Stomach (tissue), 9 donors: Measurements from ENCODE around the gene CARMIL1. TPM values are rescaled to one million over a fixed set of nuclear protein-coding genes. Genes with fewer than 3 reads are reported as not detected.

Experiments
- DNase-seq, 2 donors: peaks; one replicate each; pipeline versions ENCODE4 v3.0.0 to v3.0.0-alpha.2; 2013 to 2019
- H3K27ac ChIP-seq, 5 donors: fragments of 200-600 bp in 4 of 5; sonication (generic) in 4 of 5; one replicate each; pipeline ENCODE4 v1.5.1; 2013 to 2019; ENCODE audit warnings: mild to moderate bottlenecking in 1 of 5, moderate library complexity in 1 of 5
- H3K27me3 ChIP-seq, 3 donors: fragments of 200-600 bp; sonication (generic); one replicate each; pipeline ENCODE4 v1.5.1; 2017 to 2019; ENCODE audit warnings: mixed run types in 1 of 3
- H3K36me3 ChIP-seq, 4 donors: fragments of 200-600 bp; sonication (generic); 1 replicate in 3 of 4; 2 replicates in 1 of 4; pipeline ENCODE4 v1.5.1; 2016 to 2019
- H3K4me1 ChIP-seq, 4 donors: fragments of 200-600 bp; sonication (generic); one replicate each; pipeline ENCODE4 v1.5.1; 2016 to 2019
- H3K4me3 ChIP-seq, 4 donors: fragments of 200-600 bp; sonication (generic) in 3 of 4; one replicate each; pipeline ENCODE4 v1.5.1; 2016 to 2019; ENCODE audit warnings: mild to moderate bottlenecking in 1 of 4
- H3K9me3 ChIP-seq, 4 donors: fragments of 200-600 bp; sonication (generic); one replicate each; pipeline ENCODE4 v1.5.1; 2016 to 2019
- CTCF ChIP-seq, 7 experiments: fragments of 450-650 bp in 4 of 7; fragments of 200-600 bp in 3 of 7; sonication (generic) in 3 of 7; IDR thresholded peaks; one replicate each; pipeline ENCODE4 v1.5.1; 2016 to 2019; ENCODE audit warnings: antibody characterized with exemption in 7 of 7, control low read depth in 2 of 7, mild to moderate bottlenecking in 1 of 7
- EP300 ChIP-seq: sonication (generic); formaldehyde crosslinking; IDR thresholded peaks from one replicate; pipeline ENCODE4 v1.6.1; 2017; ENCODE audit warnings: antibody characterized with exemption
- POLR2A ChIP-seq, 4 donors: fragments of 450-650 bp; IDR thresholded peaks; one replicate each; pipeline ENCODE4 v1.6.1; 2016; ENCODE audit warnings: antibody characterized with exemption in 4 of 4, control low read depth in 2 of 4, mild to moderate bottlenecking in 1 of 4, moderate library complexity in 1 of 4
- POLR2AphosphoS5 ChIP-seq, 3 donors: sonication (generic); formaldehyde crosslinking; IDR thresholded peaks; one replicate each; pipeline ENCODE4 v1.6.1; 2016; ENCODE audit warnings: antibody characterized with exemption in 3 of 3
- WGBS, 5 donors: extraction: QIAGEN DNeasy Blood & Tissue Kit in 3 of 5; methylation state at CpG; one replicate each; pipeline versions ENCODE4 v1.1.5 to v1.1.7; 2013 to 2018; 5-methylcytosine and 5-hydroxymethylcytosine counted together
- intact Hi-C: fragments of 100-400 bp; cut with DNase I; formaldehyde crosslinking; loops from one replicate; pipeline ENCODE4 v1.15.1; 2023; ENCODE audit warnings: low total_unique reads
- polyA plus RNA-seq, 3 donors: library from polyadenylated mRNA; stranded (reverse); fragments of 200-250 nt; gene quantifications; one replicate each; pipeline ENCODE4 v1.2.3, GENCODE V29; 2013
- total RNA-seq, 5 donors: library from RNA; depleted of rRNA; stranded (reverse); fragments of >200 nt; gene quantifications; one replicate each; pipeline versions ENCODE4 v1.1.0 to v1.2.3, GENCODE V29; 2014 to 2016
- donor health status: healthy with polysubstance abuse.
- donor health status: Bipolar disorder and iron deficiency.
- donor health status: healthy.

CARMIL1 gene
- total and polyA plus RNA-seq, 8 donors, result 10.5 to 42.7 (median 14.9) TPM

GRCh38 chr6:25547797-25548196 lies 268.6 kb downstream of the CARMIL1 start:
- Histone ChIP-seq H3K36me3 (peaks cover 0 to 6% (median 2%) of the 10 kb centered on the region in 4 donors), H3K27me3 (no peaks in the 10 kb centered on the region), H3K9me3 (no peaks in the 10 kb centered on the region), H3K27ac (no peak overlapping the region), H3K4me3 (no peak overlapping the region), H3K4me1 (no peaks in the 10 kb centered on the region)
- DNase-seq, result no peak
- TF ChIP-seq POLR2A (IDR thresholded peaks at IDR 0.05) (no peak), CTCF (IDR thresholded peaks at IDR 0.05) (no peak), EP300 (no peak), POLR2AphosphoS5 (IDR thresholded peaks at IDR 0.05) (no peak)
- WGBS, 5 donors, result 57 to 76% (median 67%) methylated on average over 2 of the region's 2 CpGs
- intact Hi-C loops, result no loop called here

- 26 to 56% (median 45%) methylated on average over 2 of the region's 2 CpGs for WGBS, 5 donors
- H3K27me3 ChIP-seq, result no peaks in the 10 kb centered on the region
- no peak overlapping the region for H3K27ac ChIP-seq
- H3K9me3 ChIP-seq, result no peaks in the 10 kb centered on the region
- TF ChIP-seq CTCF (IDR thresholded peaks at IDR 0.05), result no peak
- TF ChIP-seq POLR2AphosphoS5 (IDR thresholded peaks at IDR 0.05), result no peak
- TF ChIP-seq EP300, result no peak
- TF ChIP-seq POLR2A (IDR thresholded peaks at IDR 0.05), result no peak
- DNase-seq, result no peak
- no peaks in the 10 kb centered on the region for H3K4me1 ChIP-seq
- no peak overlapping the region for H3K4me3 ChIP-seq
- intact Hi-C loops, result no loop called here
- peaks cover 0 to 6% (median 2%) of the 10 kb centered on the region in 4 donors for H3K36me3 ChIP-seq
Measured at GRCh38 chr6:25548451-25548850, 269.3 kb downstream of the CARMIL1 start.

- H3K27me3 ChIP-seq, result no peaks in the 10 kb centered on the region
- no peaks in the 10 kb centered on the region for H3K4me1 ChIP-seq
- H3K4me3 ChIP-seq, result no peak overlapping the region
- DNase-seq, result no peak
- H3K9me3 ChIP-seq, result no peaks in the 10 kb centered on the region
- no peak overlapping the region for H3K27ac ChIP-seq
- WGBS, 5 donors, result 91 to 96% (median 95%) methylated on average over 11 of the region's 11 CpGs
- intact Hi-C loops, result no loop called here
- TF ChIP-seq POLR2A (IDR thresholded peaks at IDR 0.05), result no peak
- TF ChIP-seq CTCF (IDR thresholded peaks at IDR 0.05), result no peak
- TF ChIP-seq EP300, result no peak
- TF ChIP-seq POLR2AphosphoS5 (IDR thresholded peaks at IDR 0.05), result no peak
- H3K36me3 ChIP-seq, result peaks cover 0 to 6% (median 2%) of the 10 kb centered on the region in 4 donors
Measured at GRCh38 chr6:25550631-25551030, 271.5 kb downstream of the CARMIL1 start.

GRCh38 chr6:25553502-25553901 lies 274.3 kb downstream of the CARMIL1 start:
- H3K27ac ChIP-seq, result no peak overlapping the region
- no peaks in the 10 kb centered on the region for H3K9me3 ChIP-seq
- no peak overlapping the region for H3K4me3 ChIP-seq
- no peaks in the 10 kb centered on the region for H3K27me3 ChIP-seq
- H3K4me1 ChIP-seq, result no peaks in the 10 kb centered on the region
- peaks cover 0 to 6% (median 2%) of the 10 kb centered on the region in 4 donors for H3K36me3 ChIP-seq
- DNase-seq, result no peak
- no peak for TF ChIP-seq POLR2A (IDR thresholded peaks at IDR 0.05)
- no peak for TF ChIP-seq CTCF (IDR thresholded peaks at IDR 0.05)
- no peak for TF ChIP-seq POLR2AphosphoS5 (IDR thresholded peaks at IDR 0.05)
- TF ChIP-seq EP300, result no peak
- intact Hi-C loops, result no loop called here
- WGBS, 5 donors, result 66 to 82% (median 75%) methylated on average over 3 of the region's 3 CpGs
